K562 (cell line): ENCODE data around the gene FLCN. TPM values are rescaled to one million over a fixed set of nuclear protein-coding genes. Genes with fewer than 3 reads are reported as not detected.
A peak's percentile ranks its signal among the peaks of the same experiment; 100 is the strongest.

Source experiments
- ELF4 ChIP-seq: fragments of 450-650 bp; formaldehyde crosslinking; IDR thresholded peaks from 2 replicates; pipeline ENCODE4 v1.4.0; 2022; ENCODE audit warnings: missing genetic modification characterization
- HDAC3 ChIP-seq: fragments of 450-650 bp; IDR thresholded peaks from 2 replicates; pipeline ENCODE4 v1.6.1; 2018; ENCODE audit warnings: borderline replicate concordance, mild to moderate bottlenecking, moderate library complexity; ENCODE audit not compliant: partially characterized antibody
- HNRNPLL ChIP-seq: fragments of 200-400 bp; formaldehyde crosslinking; IDR thresholded peaks from 2 replicates; pipeline ENCODE4 v1.6.1; 2017; ENCODE audit warnings: low read length, low read depth, mild to moderate bottlenecking; ENCODE audit not compliant: poor library complexity, severe bottlenecking
- IFI16 ChIP-seq: fragments of 250-450 bp; sonication (Bioruptor Pico); IDR thresholded peaks from 2 replicates; pipeline ENCODE4 v2.1.2; 2022; ENCODE audit warnings: mild to moderate bottlenecking, inconsistent platforms
- JUNB ChIP-seq: fragments of 450-650 bp; formaldehyde crosslinking; conservative IDR thresholded peaks from 2 replicates; pipeline ENCODE4 v1.4.0; 2020; ENCODE audit warnings: mild to moderate bottlenecking
- MTA1 ChIP-seq: fragments of 450-650 bp; IDR thresholded peaks from 2 replicates; pipeline ENCODE4 v1.6.1; 2017; ENCODE audit warnings: borderline replicate concordance
- NCOA2 ChIP-seq, 2 experiments: fragments of 450-650 bp; IDR thresholded peaks; 2 replicates each; pipeline ENCODE4 v1.6.1; 2018; ENCODE audit warnings: mild to moderate bottlenecking in 2 of 2, moderate library complexity in 1 of 2; ENCODE audit not compliant: partially characterized antibody in 2 of 2
- NONO ChIP-seq, 2 experiments: fragments of 200-400 bp in 1 of 2; fragments of 450-650 bp in 1 of 2; formaldehyde crosslinking in 1 of 2; IDR thresholded peaks; 2 replicates each; pipeline ENCODE4 v1.6.1; 2017; ENCODE audit warnings: low read depth in 2 of 2, mild to moderate bottlenecking in 2 of 2, moderate library complexity in 2 of 2, low read length in 1 of 2
- TEAD2 ChIP-seq: fragments of 450-650 bp; IDR thresholded peaks from 2 replicates; pipeline ENCODE4 v1.6.1; 2016; ENCODE audit warnings: missing genetic modification characterization, control low read depth, missing compliant biosample characterization
- TFAM ChIP-seq: fragments of 250-450 bp; sonication (Bioruptor Pico); conservative IDR thresholded peaks from 2 replicates; pipeline ENCODE4 v1.5.0; 2021; ENCODE audit warnings: mild to moderate bottlenecking, moderate library complexity
- ZNF766 ChIP-seq: fragments of 200-800 bp; sonication (Bioruptor generic); conservative IDR thresholded peaks from 2 replicates; pipeline ENCODE4 v1.6.1; 2016; ENCODE audit warnings: missing genetic modification characterization, missing compliant biosample characterization
- polyA plus RNA-seq, 8 experiments: library from polyadenylated mRNA; depleted of rRNA in 4 of 8; stranded (reverse) in 5 of 8; unstranded in 3 of 8; fragments of >200 nt; fragmentation: Nextera tagmentation in 2 of 8; fragmentation: Illumina TruSeq in 1 of 8; extraction: Ambion mirVana in 2 of 8; extraction: Trizol in 1 of 8; gene quantifications; 2 replicates each; pipeline versions ENCODE4 v1.2.1 to v1.2.3, GENCODE V29; 2011 to 2014; ENCODE audit warnings: inconsistent platforms in 1 of 8, missing spikeins in 1 of 8
- total RNA-seq, 7 experiments: library from RNA; depleted of rRNA in 6 of 7; stranded (reverse); fragments of >200 nt in 6 of 7; fragmentation: Illumina TruSeq in 2 of 7; extraction: Trizol in 2 of 7; gene quantifications; 2 replicates each; pipeline versions ENCODE4 v1.2.1 to v1.2.3, GENCODE V29; 2011 to 2021; ENCODE audit warnings: low replicate concordance in 1 of 7
- TF ChIP-seq, protein P1 (sequence below), 2 experiments: fragments of 450-650 bp; conservative IDR thresholded peaks; 2 replicates each; pipeline ENCODE4 v1.6.1; 2017; ENCODE audit warnings: mild to moderate bottlenecking in 2 of 2, moderate library complexity in 2 of 2
- TF ChIP-seq, protein P2 (sequence below): fragments of 450-650 bp; IDR thresholded peaks from 2 replicates; pipeline ENCODE4 v1.6.1; 2016; ENCODE audit warnings: antibody characterized with exemption
- TF ChIP-seq, protein P3 (sequence below): fragments of 250-450 bp; sonication (Bioruptor Pico); IDR thresholded peaks from 2 replicates; pipeline ENCODE4 v1.8.0; 2022; ENCODE audit warnings: moderate library complexity, mild to moderate bottlenecking, inconsistent platforms
- TF ChIP-seq, protein P4 (sequence below): fragments of 450-650 bp; formaldehyde crosslinking; IDR thresholded peaks from 2 replicates; pipeline ENCODE4 v1.4.0; 2022; ENCODE audit warnings: mild to moderate bottlenecking, moderate library complexity
- TF ChIP-seq, protein P5 (sequence below): fragments of 450-650 bp; IDR thresholded peaks from one replicate; pipeline ENCODE4 v1.6.1; 2018; ENCODE audit warnings: mild to moderate bottlenecking, moderate library complexity; ENCODE audit not compliant: partially characterized antibody

Gene FLCN
- total and polyA plus RNA-seq, 9 of the 15 experiments (the other 6 are each of a cell fraction or from before 2014, with no cell fraction given) = 1.6 to 33.5 (median 10.9) TPM

DNA sequence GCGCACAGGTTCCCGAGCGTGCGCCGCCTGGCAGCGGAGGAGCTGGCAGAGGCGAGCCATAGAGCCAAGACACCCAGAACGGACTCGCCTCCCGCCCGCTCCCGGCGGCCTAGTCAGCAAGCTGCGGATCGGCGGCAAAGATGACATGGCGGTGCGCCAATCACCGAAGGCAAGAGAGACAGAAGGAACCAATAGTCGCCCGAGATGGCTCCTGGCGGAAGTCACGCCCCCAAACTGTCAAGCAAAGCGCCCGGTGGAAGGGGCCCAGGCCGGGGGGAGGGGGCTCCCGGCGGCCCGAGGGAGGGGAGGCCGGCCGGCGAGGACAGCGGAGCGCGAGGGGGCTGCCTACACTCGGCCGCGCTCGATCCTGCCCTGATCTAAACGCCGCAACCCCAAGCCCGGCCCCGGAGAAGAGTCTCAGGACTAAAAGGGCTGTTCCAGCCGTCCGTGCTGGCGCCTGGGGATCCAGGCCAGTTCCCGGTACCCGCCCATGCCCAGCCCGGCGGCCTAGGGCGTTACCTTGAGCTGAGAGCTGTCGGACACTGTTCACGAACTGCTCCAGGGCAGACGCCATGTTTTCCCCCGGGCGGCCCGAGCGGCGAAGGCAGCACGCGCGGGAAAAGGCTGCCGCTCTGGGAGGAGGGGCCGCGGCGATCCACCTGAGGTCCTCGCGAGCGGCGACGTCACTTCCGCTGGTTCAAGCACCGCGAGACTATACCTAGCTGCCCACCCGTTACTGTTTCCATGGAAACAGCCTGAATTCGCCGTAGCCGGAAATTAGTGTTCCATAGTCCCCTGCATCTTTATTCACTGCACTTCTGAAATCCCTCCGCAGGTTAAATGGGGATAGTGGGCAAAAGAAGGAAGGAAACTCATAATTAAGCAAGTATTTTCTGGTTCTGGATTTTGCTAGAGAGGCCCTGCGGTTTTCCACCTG is 43.9 kb upstream of the FLCN start, which contains the start of gene COPS3 (continued):
- TF ChIP-seq NCOA2 (IDR thresholded peaks at IDR 0.05; ENCODE audit: partially characterized antibody in 2 of 2) (no peak), MTA1 (no peak), HNRNPLL (no peak), NONO (IDR thresholded peaks at IDR 0.05; ENCODE audit: low read depth in 2 of 2, low read length in 1 of 2) (no peak), HDAC3 (no peak), JUNB (CRISPR knock-in tag) (no peak), TEAD2 (no peak), ZNF766 (CRISPR knock-in tag) (no peak), IFI16 (CRISPR knock-in tag) (no peak), TFAM (CRISPR knock-in tag) (no peak), ELF4 (CRISPR knock-in tag) (no peak)
- TF ChIP-seq, protein P1, sequence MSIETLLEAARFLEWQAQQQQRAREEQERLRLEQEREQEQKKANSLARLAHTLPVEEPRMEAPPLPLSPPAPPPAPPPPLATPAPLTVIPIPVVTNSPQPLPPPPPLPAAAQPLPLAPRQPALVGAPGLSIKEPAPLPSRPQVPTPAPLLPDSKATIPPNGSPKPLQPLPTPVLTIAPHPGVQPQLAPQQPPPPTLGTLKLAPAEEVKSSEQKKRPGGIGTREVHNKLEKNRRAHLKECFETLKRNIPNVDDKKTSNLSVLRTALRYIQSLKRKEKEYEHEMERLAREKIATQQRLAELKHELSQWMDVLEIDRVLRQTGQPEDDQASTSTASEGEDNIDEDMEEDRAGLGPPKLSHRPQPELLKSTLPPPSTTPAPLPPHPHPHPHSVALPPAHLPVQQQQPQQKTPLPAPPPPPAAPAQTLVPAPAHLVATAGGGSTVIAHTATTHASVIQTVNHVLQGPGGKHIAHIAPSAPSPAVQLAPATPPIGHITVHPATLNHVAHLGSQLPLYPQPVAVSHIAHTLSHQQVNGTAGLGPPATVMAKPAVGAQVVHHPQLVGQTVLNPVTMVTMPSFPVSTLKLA (conservative IDR thresholded peaks at IDR 0.05) = peak; percentile 86 to 91
- TF ChIP-seq, protein P2, sequence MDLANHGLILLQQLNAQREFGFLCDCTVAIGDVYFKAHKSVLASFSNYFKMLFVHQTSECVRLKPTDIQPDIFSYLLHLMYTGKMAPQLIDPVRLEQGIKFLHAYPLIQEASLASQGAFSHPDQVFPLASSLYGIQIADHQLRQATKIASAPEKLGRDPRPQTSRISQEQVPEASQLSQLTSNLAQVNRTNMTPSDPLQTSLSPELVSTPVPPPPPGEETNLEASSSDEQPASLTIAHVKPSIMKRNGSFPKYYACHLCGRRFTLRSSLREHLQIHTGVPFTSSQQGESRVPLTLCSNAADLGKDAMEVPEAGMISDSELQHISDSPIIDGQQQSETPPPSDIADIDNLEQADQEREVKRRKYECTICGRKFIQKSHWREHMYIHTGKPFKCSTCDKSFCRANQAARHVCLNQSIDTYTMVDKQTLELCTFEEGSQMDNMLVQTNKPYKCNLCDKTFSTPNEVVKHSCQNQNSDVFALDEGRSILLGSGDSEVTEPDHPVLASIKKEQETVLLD = no peak
- TF ChIP-seq, protein P3, sequence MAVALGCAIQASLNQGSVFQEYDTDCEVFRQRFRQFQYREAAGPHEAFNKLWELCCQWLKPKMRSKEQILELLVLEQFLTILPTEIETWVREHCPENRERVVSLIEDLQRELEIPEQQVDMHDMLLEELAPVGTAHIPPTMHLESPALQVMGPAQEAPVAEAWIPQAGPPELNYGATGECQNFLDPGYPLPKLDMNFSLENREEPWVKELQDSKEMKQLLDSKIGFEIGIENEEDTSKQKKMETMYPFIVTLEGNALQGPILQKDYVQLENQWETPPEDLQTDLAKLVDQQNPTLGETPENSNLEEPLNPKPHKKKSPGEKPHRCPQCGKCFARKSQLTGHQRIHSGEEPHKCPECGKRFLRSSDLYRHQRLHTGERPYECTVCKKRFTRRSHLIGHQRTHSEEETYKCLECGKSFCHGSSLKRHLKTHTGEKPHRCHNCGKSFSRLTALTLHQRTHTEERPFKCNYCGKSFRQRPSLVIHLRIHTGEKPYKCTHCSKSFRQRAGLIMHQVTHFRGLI (CRISPR knock-in tag) = no peak
- TF ChIP-seq, protein P4, sequence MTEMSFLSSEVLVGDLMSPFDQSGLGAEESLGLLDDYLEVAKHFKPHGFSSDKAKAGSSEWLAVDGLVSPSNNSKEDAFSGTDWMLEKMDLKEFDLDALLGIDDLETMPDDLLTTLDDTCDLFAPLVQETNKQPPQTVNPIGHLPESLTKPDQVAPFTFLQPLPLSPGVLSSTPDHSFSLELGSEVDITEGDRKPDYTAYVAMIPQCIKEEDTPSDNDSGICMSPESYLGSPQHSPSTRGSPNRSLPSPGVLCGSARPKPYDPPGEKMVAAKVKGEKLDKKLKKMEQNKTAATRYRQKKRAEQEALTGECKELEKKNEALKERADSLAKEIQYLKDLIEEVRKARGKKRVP = no peak
- TF ChIP-seq, protein P5, sequence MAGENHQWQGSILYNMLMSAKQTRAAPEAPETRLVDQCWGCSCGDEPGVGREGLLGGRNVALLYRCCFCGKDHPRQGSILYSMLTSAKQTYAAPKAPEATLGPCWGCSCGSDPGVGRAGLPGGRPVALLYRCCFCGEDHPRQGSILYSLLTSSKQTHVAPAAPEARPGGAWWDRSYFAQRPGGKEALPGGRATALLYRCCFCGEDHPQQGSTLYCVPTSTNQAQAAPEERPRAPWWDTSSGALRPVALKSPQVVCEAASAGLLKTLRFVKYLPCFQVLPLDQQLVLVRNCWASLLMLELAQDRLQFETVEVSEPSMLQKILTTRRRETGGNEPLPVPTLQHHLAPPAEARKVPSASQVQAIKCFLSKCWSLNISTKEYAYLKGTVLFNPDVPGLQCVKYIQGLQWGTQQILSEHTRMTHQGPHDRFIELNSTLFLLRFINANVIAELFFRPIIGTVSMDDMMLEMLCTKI = no peak
